BLaER1 treated with 17β-estradiol and CSF1 and Interleukin-3, amounts not matched to agents 10 nM and 100 nM (cell line): Measurements from ENCODE around the gene LRBA.

Experiments used
- H3K27ac ChIP-seq, 11 experiments: shearing (Covaris generic); formaldehyde crosslinking; 2 replicates each; pipeline ENCODE4 v1.8.1; 2022
- H3K27me3 ChIP-seq, 11 experiments: shearing (Covaris generic); formaldehyde crosslinking; 2 replicates each; pipeline ENCODE4 v1.8.1; 2022
- H3K36me3 ChIP-seq, 11 experiments: shearing (Covaris generic); formaldehyde crosslinking; 2 replicates each; pipeline ENCODE4 v1.8.1; 2022
- H3K4me1 ChIP-seq, 10 experiments: shearing (Covaris generic); formaldehyde crosslinking; 2 replicates each; pipeline ENCODE4 v1.8.1; 2022
- H3K4me2 ChIP-seq, 11 experiments: shearing (Covaris generic); formaldehyde crosslinking; 2 replicates each; pipeline ENCODE4 v1.8.1; 2022
- H3K4me3 ChIP-seq, 10 experiments: shearing (Covaris generic); formaldehyde crosslinking; 2 replicates each; pipeline ENCODE4 v1.8.1; 2022
- H3K9ac ChIP-seq, 11 experiments: shearing (Covaris generic); formaldehyde crosslinking; 2 replicates each; pipeline ENCODE4 v1.8.1; 2022
- H3K9me3 ChIP-seq, 11 experiments: shearing (Covaris generic); formaldehyde crosslinking; replicated peaks in 1 of 11; 2 replicates each; pipeline ENCODE4 v1.8.1; 2022
- H4K20me1 ChIP-seq, 11 experiments: shearing (Covaris generic); formaldehyde crosslinking; 2 replicates each; pipeline ENCODE4 v1.8.1; 2022
- Cebpa-rat ChIP-seq, 11 experiments: shearing (Covaris generic); IDR thresholded peaks; 2 replicates each; pipeline ENCODE4 v1.8.1; 2022

The LRBA gene

DNA sequence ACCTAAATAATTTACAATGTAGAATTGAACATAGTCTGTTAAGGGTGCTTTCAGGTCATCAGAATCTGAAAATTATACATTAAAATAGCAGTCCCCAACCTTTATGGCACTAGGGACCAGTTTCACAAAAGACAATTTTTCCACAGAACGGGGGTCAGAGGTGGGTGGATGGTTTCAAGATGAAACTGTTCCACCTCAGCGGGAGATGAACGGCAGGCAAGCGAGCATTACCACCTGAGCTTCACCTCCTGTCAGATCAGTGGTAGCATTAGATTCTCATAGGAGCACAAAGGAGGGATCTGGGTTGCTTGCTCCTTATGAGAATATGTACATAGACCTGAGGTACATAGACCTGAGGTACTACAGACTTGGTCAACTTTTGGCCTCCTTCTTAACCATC is 29.0 kb downstream of the LRBA start:
- Histone ChIP-seq H3K9ac (no peak overlapping the region), H4K20me1 (peaks cover 0 to 6% (median 0%) of the 10 kb centered on the region in 11 experiments; a peak in 1 of 22 replicates), H3K9me3 (peaks cover 0 to 14% (median 9%) of the 10 kb centered on the region in 11 experiments; a peak in 15 of 22 replicates), H3K4me1 (peaks cover 0 to 7% (median 0%) of the 10 kb centered on the region in 10 experiments; a peak in 3 of 20 replicates), H3K4me3 (no peak overlapping the region), H3K36me3 (peaks cover 0 to 9% (median 0%) of the 10 kb centered on the region in 11 experiments; a peak in 7 of 22 replicates), H3K4me2 (no peak overlapping the region), H3K27me3 (no peaks in the 10 kb centered on the region), H3K27ac (no peak overlapping the region)
- TF ChIP-seq Cebpa-rat (IDR thresholded peaks at IDR 0.05), result no peak

DNA sequence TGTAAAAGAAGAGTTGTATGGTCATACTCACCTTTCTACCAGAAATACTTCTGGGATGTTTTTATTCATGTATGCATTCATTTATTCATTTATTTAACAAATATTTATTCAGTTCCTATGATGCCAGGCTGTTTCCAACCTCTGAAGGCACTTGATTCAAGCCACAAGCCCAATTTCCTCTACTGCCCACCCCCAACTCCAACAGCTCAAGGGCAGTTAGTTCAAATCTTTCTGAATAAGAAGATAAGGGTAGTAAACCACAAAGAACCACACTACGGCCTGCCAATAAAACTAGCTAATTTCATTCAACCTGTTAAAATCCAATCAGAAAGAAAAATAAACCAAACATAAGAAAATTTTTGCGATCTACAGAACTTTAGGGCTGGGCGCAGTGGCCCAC is 31.2 kb downstream of the LRBA start:
- H3K4me1 ChIP-seq, result peaks cover 0 to 7% (median 0%) of the 10 kb centered on the region in 10 experiments; a peak in 3 of 20 replicates
- H3K9me3 ChIP-seq, result peaks cover 0 to 7% (median 0%) of the 10 kb centered on the region in 11 experiments; a peak in 3 of 22 replicates
- H3K4me2 ChIP-seq, result no peak overlapping the region
- no peaks in the 10 kb centered on the region for H3K36me3 ChIP-seq
- H3K27ac ChIP-seq, result no peak overlapping the region
- no peaks in the 10 kb centered on the region for H3K27me3 ChIP-seq
- H3K4me3 ChIP-seq, result no peak overlapping the region
- H4K20me1 ChIP-seq, result peaks cover 0 to 6% (median 0%) of the 10 kb centered on the region in 11 experiments; a peak in 1 of 22 replicates
- TF ChIP-seq Cebpa-rat (IDR thresholded peaks at IDR 0.05), result no peak
- no peak overlapping the region for H3K9ac ChIP-seq

DNA sequence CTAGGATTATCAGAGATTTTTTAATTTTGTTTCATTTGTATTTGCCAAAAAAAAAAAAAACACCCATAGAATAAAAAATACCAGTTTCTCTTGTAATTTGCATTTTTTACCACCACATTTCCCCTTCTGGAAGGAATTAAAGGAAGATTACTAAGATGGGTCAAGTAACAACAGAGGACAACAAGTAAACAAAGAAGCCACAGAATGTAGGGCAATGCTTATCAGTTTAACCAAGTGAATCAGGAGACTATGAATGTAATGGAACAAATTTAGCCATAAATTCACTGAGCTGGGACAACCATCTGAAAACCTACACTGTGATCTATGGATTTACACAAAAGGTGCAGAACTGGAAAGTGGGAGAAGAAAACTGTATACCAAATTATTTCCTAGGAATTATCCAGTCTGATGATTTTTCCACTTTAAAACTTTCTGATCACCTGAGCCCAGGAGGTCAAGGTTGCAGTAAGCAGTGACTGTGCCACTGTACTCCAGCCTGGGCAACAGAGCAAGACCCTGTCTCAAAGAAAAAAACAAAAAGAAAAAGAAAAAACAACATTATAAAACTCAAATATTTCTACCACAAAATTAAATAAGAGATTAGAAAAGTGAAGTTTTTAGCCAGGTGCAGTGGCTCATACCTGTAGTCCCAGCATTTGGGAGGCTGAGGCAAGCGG is 32.4 kb downstream of the LRBA start:
- peaks cover 0 to 7% (median 0%) of the 10 kb centered on the region in 11 experiments; a peak in 1 of 22 replicates for H3K36me3 ChIP-seq
- H3K9me3 ChIP-seq, result peaks cover 0 to 15% (median 6%) of the 10 kb centered on the region in 11 experiments; a peak in 9 of 22 replicates
- TF ChIP-seq Cebpa-rat (IDR thresholded peaks at IDR 0.05), result no peak
- no peaks in the 10 kb centered on the region for H3K27me3 ChIP-seq
- peaks cover 0 to 6% (median 0%) of the 10 kb centered on the region in 11 experiments; a peak in 1 of 22 replicates for H4K20me1 ChIP-seq
- no peak overlapping the region for H3K27ac ChIP-seq
- no peak overlapping the region for H3K4me3 ChIP-seq
- no peak overlapping the region for H3K9ac ChIP-seq
- H3K4me2 ChIP-seq, result no peak overlapping the region
- H3K4me1 ChIP-seq, result peaks cover 0 to 7% (median 0%) of the 10 kb centered on the region in 10 experiments; a peak in 3 of 20 replicates

DNA sequence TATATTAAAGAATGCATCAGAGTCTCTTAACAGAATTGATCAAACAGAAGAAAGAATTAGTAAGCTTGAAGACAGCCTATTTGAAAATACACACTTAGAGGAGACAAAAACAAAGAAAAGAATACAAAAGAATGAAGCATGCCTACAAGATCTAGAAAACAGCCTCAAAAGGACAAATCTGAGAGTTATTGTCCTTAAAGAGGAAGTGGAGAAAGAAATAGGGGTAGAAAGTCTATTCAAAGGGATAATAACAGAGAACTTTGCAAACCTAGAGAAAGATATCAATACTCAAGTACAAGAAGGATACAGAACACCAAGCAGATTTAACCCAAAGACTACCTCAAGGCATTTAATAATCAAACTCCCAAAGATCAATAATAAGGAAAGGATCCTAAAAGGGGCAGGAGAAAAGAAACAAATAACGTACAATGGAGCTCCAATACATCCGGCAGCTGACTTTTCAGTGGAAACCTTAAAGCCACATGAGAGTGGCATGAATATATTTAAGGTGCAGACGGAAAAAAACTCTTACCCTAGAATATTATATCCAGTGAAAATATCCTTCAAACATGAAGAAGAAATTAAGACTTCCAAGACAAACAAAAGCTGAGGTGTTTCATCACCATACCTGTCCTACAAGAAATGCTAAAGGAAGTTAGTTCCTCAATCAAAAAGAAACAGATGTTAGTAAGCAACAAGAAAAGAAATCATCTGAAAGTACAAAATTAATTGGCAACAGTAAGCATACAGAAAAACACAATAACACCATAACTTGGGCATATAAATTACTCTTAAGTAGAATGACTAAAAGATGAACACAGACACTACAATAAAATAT is 36.1 kb downstream of the LRBA start:
- H3K9ac ChIP-seq, result no peak overlapping the region

DNA sequence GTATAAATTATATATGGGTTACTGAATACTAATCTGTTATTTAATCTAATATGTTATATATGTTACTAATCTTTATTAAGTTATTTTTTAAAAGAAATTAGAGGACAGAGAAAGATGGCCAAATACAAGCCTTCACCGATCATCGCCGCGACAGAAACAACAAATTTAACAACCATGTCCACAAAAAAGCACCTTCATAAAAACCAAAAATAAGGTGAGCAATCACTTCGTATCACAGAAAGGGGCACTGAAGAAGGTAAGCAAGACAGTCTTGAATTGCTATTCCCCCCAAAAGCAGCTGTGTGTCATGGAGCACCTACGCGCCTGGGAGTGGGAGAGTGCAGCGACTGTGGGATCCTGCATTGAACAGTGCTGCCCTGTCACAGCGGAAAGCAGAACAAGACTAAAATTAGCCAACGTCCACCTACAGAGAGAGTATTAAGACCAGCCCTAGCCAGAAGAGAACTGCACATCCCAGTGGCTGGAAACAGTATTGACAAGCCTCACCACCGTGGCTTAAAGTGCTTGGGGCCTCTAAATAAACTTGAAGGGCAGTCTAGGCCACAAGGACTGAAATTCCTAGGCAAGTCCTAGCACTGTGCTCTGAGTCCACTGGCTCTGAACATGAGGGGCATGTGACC is 38.5 kb downstream of the LRBA start:
- H3K9ac ChIP-seq, result no peak overlapping the region
- no peak overlapping the region for H3K4me2 ChIP-seq
- H3K36me3 ChIP-seq, result peaks cover 0 to 15% (median 0%) of the 10 kb centered on the region in 11 experiments; a peak in 2 of 22 replicates
- no peaks in the 10 kb centered on the region for H3K27me3 ChIP-seq
- peaks cover 0 to 6% (median 0%) of the 10 kb centered on the region in 10 experiments; a peak in 3 of 20 replicates for H3K4me1 ChIP-seq
- no peaks in the 10 kb centered on the region for H4K20me1 ChIP-seq
- TF ChIP-seq Cebpa-rat (IDR thresholded peaks at IDR 0.05), result no peak
- peaks cover 0 to 17% (median 9%) of the 10 kb centered on the region in 11 experiments; a peak in 9 of 22 replicates for H3K9me3 ChIP-seq
- no peak overlapping the region for H3K27ac ChIP-seq
- H3K4me3 ChIP-seq, result no peak overlapping the region

More for the DNA sequence above, 36.1 kb downstream of the LRBA start:
- peaks cover 0 to 15% (median 0%) of the 10 kb centered on the region in 11 experiments; a peak in 2 of 22 replicates for H3K36me3 ChIP-seq
- 0 out of 22 replicates have a peak, but pooled peaks cover 0 to 6% (median 0%) of the 10 kb centered on the region in 11 experiments for H4K20me1 ChIP-seq
- peaks cover 0 to 17% (median 9%) of the 10 kb centered on the region in 11 experiments; a peak in 9 of 22 replicates for H3K9me3 ChIP-seq
- no peaks in the 10 kb centered on the region for H3K27me3 ChIP-seq
- H3K4me3 ChIP-seq, result no peak overlapping the region
- H3K4me1 ChIP-seq, result peaks cover 0 to 7% (median 0%) of the 10 kb centered on the region in 10 experiments; a peak in 3 of 20 replicates
- TF ChIP-seq Cebpa-rat (IDR thresholded peaks at IDR 0.05), result no peak
- H3K27ac ChIP-seq, result no peak overlapping the region
- H3K4me2 ChIP-seq, result no peak overlapping the region

DNA sequence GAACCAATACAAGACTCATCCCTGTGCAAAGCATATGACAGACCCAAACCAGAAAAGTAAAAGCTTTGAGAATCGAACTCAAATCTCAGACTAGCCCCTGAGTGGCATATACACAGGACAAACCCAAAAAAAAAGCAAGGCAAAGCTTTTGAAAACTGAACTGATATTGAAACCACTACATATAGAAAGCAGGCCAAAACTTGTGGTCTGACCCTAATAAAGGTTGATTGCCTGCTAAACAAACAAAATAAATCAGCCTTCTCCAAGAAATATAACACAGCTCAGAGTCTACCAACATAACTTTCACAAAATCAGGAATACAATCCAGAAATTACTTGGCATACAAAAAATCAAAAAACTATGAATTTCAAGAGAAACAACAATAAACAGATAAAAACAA is 40.3 kb downstream of the LRBA start:
- H3K27ac ChIP-seq, result no peak overlapping the region
- peaks cover 0 to 18% (median 9%) of the 10 kb centered on the region in 11 experiments; a peak in 9 of 22 replicates for H3K9me3 ChIP-seq
- H4K20me1 ChIP-seq, result no peaks in the 10 kb centered on the region
- H3K36me3 ChIP-seq, result peaks cover 0 to 15% (median 0%) of the 10 kb centered on the region in 11 experiments; a peak in 2 of 22 replicates
- H3K4me3 ChIP-seq, result no peak overlapping the region
- no peak overlapping the region for H3K9ac ChIP-seq
- H3K27me3 ChIP-seq, result no peaks in the 10 kb centered on the region
- H3K4me2 ChIP-seq, result no peak overlapping the region
- TF ChIP-seq Cebpa-rat (IDR thresholded peaks at IDR 0.05), result no peak
- peaks cover 0 to 6% (median 0%) of the 10 kb centered on the region in 10 experiments; a peak in 3 of 20 replicates for H3K4me1 ChIP-seq

DNA sequence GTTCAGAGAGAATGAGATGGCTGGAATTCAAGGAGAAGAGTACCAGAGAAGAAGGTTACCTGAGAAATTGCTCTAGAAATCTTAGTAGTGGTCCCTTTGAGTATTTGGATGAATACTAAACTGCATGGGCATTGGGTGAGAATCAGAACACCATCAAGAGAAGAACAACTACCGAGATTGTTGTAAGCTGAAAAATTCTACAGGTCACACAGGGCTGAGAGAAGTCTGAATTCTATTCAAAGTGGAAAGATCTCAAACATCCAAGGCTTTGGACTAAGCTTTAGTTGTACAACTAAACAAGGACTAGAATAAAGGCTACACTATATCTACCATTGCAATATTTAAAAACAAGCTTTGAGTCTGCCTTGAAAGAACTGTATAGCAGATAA is 40.8 kb downstream of the LRBA start:
- no peak overlapping the region for H3K27ac ChIP-seq

DNA sequence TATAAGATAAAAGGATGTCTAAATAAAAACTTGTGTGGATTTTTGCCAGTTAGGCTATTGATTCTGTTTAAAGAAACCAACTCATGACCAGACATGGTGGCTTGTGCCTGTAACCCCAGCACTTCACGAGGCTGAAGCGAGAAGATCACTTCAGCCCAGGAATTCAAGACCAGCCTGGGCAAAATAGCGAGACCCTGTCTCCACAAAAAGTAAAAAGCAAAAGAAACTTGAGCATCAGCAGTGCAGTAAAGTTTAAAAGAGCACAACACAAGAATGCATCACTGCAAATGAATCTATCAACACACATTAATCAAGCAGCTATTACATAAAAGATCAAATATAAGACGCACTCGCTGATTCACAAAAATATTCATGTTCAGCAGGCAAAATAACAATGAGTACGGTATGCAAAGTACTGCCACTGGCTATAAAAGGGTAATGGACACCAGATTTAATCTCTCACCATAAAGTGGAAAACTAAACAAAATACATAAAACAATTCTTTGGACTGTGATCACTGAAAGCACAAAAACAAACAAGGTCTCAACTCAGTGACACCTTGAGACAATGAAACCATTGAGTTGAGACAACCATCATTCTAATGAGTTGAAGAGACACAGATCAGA is 41.3 kb downstream of the LRBA start:
- H3K4me3 ChIP-seq, result no peak overlapping the region
- H3K27ac ChIP-seq, result no peak overlapping the region
- no peak for TF ChIP-seq Cebpa-rat (IDR thresholded peaks at IDR 0.05)
- H3K27me3 ChIP-seq, result no peaks in the 10 kb centered on the region
- peaks cover 0 to 6% (median 0%) of the 10 kb centered on the region in 10 experiments; a peak in 3 of 20 replicates for H3K4me1 ChIP-seq
- no peaks in the 10 kb centered on the region for H4K20me1 ChIP-seq
- H3K9me3 ChIP-seq, result peaks cover 0 to 25% (median 15%) of the 10 kb centered on the region in 11 experiments; a peak in 15 of 22 replicates
- no peak overlapping the region for H3K4me2 ChIP-seq
- no peak overlapping the region for H3K9ac ChIP-seq
- peaks cover 0 to 15% (median 0%) of the 10 kb centered on the region in 11 experiments; a peak in 2 of 22 replicates for H3K36me3 ChIP-seq

More for the DNA sequence above, 40.8 kb downstream of the LRBA start:
- Histone ChIP-seq H3K4me3 (no peak overlapping the region), H3K4me1 (peaks cover 0 to 6% (median 0%) of the 10 kb centered on the region in 10 experiments; a peak in 3 of 20 replicates), H3K9ac (no peak overlapping the region), H3K4me2 (no peak overlapping the region), H4K20me1 (no peaks in the 10 kb centered on the region), H3K27me3 (no peaks in the 10 kb centered on the region), H3K9me3 (peaks cover 0 to 22% (median 11%) of the 10 kb centered on the region in 11 experiments; a peak in 13 of 22 replicates), H3K36me3 (peaks cover 0 to 15% (median 0%) of the 10 kb centered on the region in 11 experiments; a peak in 2 of 22 replicates)
- TF ChIP-seq Cebpa-rat (IDR thresholded peaks at IDR 0.05), result no peak
